Measurements from ENCODE around the gene LRRIQ4.

Gene LRRIQ4

GRCh38 chr3:169871129-169871886 is 58.6 kb downstream of the LRRIQ4 start:
- no peak for TF ChIP-seq CTCF (conservative IDR thresholded peaks at IDR 0.05; ENCODE audit: low read depth)
- H3K27ac ChIP-seq: no peak overlapping the region
- no peak for DNase-seq (ENCODE audit: low spot score)
- CTCF ChIA-PET: no interaction called here
- POLR2A ChIA-PET (ENCODE audit: low non-redundant PET): no interaction called here

GRCh38 chr3:169879013-169879557 is 66.4 kb downstream of the LRRIQ4 start:
- H3K27ac ChIP-seq: no peak overlapping the region
- POLR2A ChIA-PET (ENCODE audit: low non-redundant PET): interaction anchor here (0.6 kb wide), 1 partner anchor 11 kb away, joined by 3 read pairs; no protein-coding TSS in a partner anchor
- CTCF ChIA-PET: no interaction called here
- no peak for TF ChIP-seq CTCF (conservative IDR thresholded peaks at IDR 0.05; ENCODE audit: low read depth)
- no peak for DNase-seq (ENCODE audit: low spot score)

- no peak overlapping the region for H3K27ac ChIP-seq
- POLR2A ChIA-PET (ENCODE audit: low non-redundant PET): no interaction called here
- no peak for TF ChIP-seq CTCF (conservative IDR thresholded peaks at IDR 0.05; ENCODE audit: low read depth)
- CTCF ChIA-PET: interaction anchor here (0.6 to 0.7 kb wide), 2 partner anchors 58 to 89 kb away, joined by 3 to 4 read pairs; no protein-coding TSS in a partner anchor
- no peak for DNase-seq (ENCODE audit: low spot score)
Observed at GRCh38 chr3:169879845-169880575, 67.3 kb downstream of the LRRIQ4 start.

GRCh38 chr3:169880576-169881250 is 68.0 kb downstream of the LRRIQ4 start:
- no peak overlapping the region for H3K27ac ChIP-seq
- no peak for TF ChIP-seq CTCF (conservative IDR thresholded peaks at IDR 0.05; ENCODE audit: low read depth)
- CTCF ChIA-PET: interaction anchor here (0.6 to 0.7 kb wide), 2 partner anchors 18 to 89 kb away, joined by 3 to 6 read pairs; no protein-coding TSS in a partner anchor
- POLR2A ChIA-PET (ENCODE audit: low non-redundant PET): no interaction called here
- DNase-seq (ENCODE audit: low spot score): no peak

- no peak for DNase-seq (ENCODE audit: low spot score)
- CTCF ChIA-PET: no interaction called here
- no peak overlapping the region for H3K27ac ChIP-seq
- no peak for TF ChIP-seq CTCF (conservative IDR thresholded peaks at IDR 0.05; ENCODE audit: low read depth)
- POLR2A ChIA-PET (ENCODE audit: low non-redundant PET): no interaction called here
Observed at GRCh38 chr3:169886671-169887070, 74.0 kb downstream of the LRRIQ4 start.

Measured in RWPE1 (cell line).